Smooth muscle cell (in vitro differentiated cells): ENCODE measurements around the gene KCNT2. TPM values are rescaled to one million over a fixed set of nuclear protein-coding genes. Genes with fewer than 3 reads are reported as not detected.

ENCODE experiments used
- DNase-seq: peaks from one replicate; lab custom pipeline; 2025; ENCODE audit not compliant: unreplicated experiment; lab: John Stamatoyannopoulos, UW
- H2AFZ ChIP-seq: fragments of 200-600 bp; sonication (generic); 2 replicates; pipeline ENCODE4 v1.6.0; 2016; ENCODE audit warnings: antibody characterized with exemption, low read depth, mild to moderate bottlenecking
- H3F3A ChIP-seq: fragments of 200-600 bp; sonication (generic); 2 replicates; pipeline ENCODE4 v1.6.0; 2017; ENCODE audit warnings: antibody characterized with exemption, low read depth
- H3K27ac ChIP-seq: fragments of 200-600 bp; sonication (generic); 2 replicates; pipeline ENCODE4 v1.5.1; 2016; ENCODE audit warnings: low read depth, mild to moderate bottlenecking
- H3K27me3 ChIP-seq: fragments of 200-600 bp; sonication (generic); 2 replicates; pipeline ENCODE4 v1.6.1; 2016; ENCODE audit warnings: low read depth, mild to moderate bottlenecking
- H3K36me3 ChIP-seq: fragments of 200-600 bp; sonication (generic); 2 replicates; pipeline ENCODE4 v1.5.1; 2016; ENCODE audit warnings: low read depth
- H3K4me1 ChIP-seq: fragments of 200-600 bp; sonication (generic); 2 replicates; pipeline ENCODE4 v1.5.1; 2016; ENCODE audit warnings: low read depth
- H3K4me2 ChIP-seq: fragments of 200-600 bp; sonication (generic); 2 replicates; pipeline ENCODE4 v1.6.0; 2016; ENCODE audit warnings: mild to moderate bottlenecking
- H3K4me3 ChIP-seq: fragments of 200-600 bp; sonication (generic); 2 replicates; pipeline ENCODE4 v1.5.1; 2016; ENCODE audit warnings: mild to moderate bottlenecking
- H3K79me2 ChIP-seq: fragments of 200-600 bp; sonication (generic); 2 replicates; pipeline ENCODE4 v1.6.0; 2016; ENCODE audit warnings: low read depth, mild to moderate bottlenecking
- H3K9ac ChIP-seq: fragments of 200-600 bp; sonication (generic); 2 replicates; pipeline ENCODE4 v1.6.0; 2016; ENCODE audit warnings: low read depth
- H3K9me3 ChIP-seq: fragments of 200-600 bp; sonication (generic); replicated peaks from 2 replicates; pipeline ENCODE4 v1.5.1; 2016; ENCODE audit warnings: low read depth
- H4K20me1 ChIP-seq: fragments of 200-600 bp; sonication (generic); 2 replicates; pipeline ENCODE4 v1.6.0; 2016; ENCODE audit warnings: low read depth
- CTCF ChIP-seq: fragments of 200-600 bp; sonication (generic); IDR thresholded peaks from 2 replicates; pipeline ENCODE4 v1.5.1; 2017; ENCODE audit warnings: borderline replicate concordance, mild to moderate bottlenecking, antibody characterized with exemption; ENCODE audit not compliant: insufficient read depth, poor library complexity, severe bottlenecking
- WGBS: methylation state at CpG from one replicate; pipeline ENCODE4 v1.1.7; 2016; ENCODE audit warnings: low lambda C conversion rate; 5-methylcytosine and 5-hydroxymethylcytosine counted together
- polyA plus RNA-seq: library from polyadenylated mRNA; unstranded; fragments of >200 nt; fragmentation: Nextera tagmentation; extraction: Ambion mirVana; gene quantifications from 2 replicates; pipeline ENCODE4 v1.2.1, GENCODE V29; 2016
- total RNA-seq: library from RNA; depleted of rRNA; stranded (reverse); fragments of >200 nt; gene quantifications from 2 replicates; pipeline ENCODE4 v1.2.3, GENCODE V29; 2014

KCNT2 gene
- total and polyA plus RNA-seq, 2 experiments from 2014 or later, result 1.3 to 2.7 TPM

- H3K27me3 ChIP-seq, result no peaks in the 10 kb centered on the region
- no peak overlapping the region for H3K9ac ChIP-seq
- no peaks in the 10 kb centered on the region for H3F3A ChIP-seq
- no peak for TF ChIP-seq CTCF
- no peak overlapping the region for H3K4me2 ChIP-seq
- WGBS, result 88% methylated on average over 2 of the region's 2 CpGs
- DNase-seq, result no peak
- no peak overlapping the region for H2AFZ ChIP-seq
- H3K79me2 ChIP-seq, result no peaks in the 10 kb centered on the region
- H3K36me3 ChIP-seq, result no peaks in the 10 kb centered on the region
- H4K20me1 ChIP-seq, result no peaks in the 10 kb centered on the region
- H3K4me1 ChIP-seq, result no peaks in the 10 kb centered on the region
- H3K27ac ChIP-seq, result no peak overlapping the region
- H3K9me3 ChIP-seq, result no peaks in the 10 kb centered on the region
- H3K4me3 ChIP-seq, result no peak overlapping the region
These were observed 398.3 kb downstream of the KCNT2 start for GRCh38 chr1:196209983-196210382.

GRCh38 chr1:196209265-196209664, 399.0 kb downstream of the KCNT2 start:
- no peak overlapping the region for H3K9ac ChIP-seq
- H3K4me1 ChIP-seq, result no peaks in the 10 kb centered on the region
- DNase-seq, result no peak
- no peak for TF ChIP-seq CTCF
- H3K27ac ChIP-seq, result no peak overlapping the region
- no peaks in the 10 kb centered on the region for H3K27me3 ChIP-seq
- no peaks in the 10 kb centered on the region for H3K9me3 ChIP-seq
- H3F3A ChIP-seq, result no peaks in the 10 kb centered on the region
- H3K4me3 ChIP-seq, result no peak overlapping the region
- no peaks in the 10 kb centered on the region for H4K20me1 ChIP-seq
- no peaks in the 10 kb centered on the region for H3K79me2 ChIP-seq
- H3K36me3 ChIP-seq, result no peaks in the 10 kb centered on the region
- H3K4me2 ChIP-seq, result no peak overlapping the region
- no peak overlapping the region for H2AFZ ChIP-seq
- 89% methylated on average over 3 of the region's 3 CpGs for WGBS

DNA sequence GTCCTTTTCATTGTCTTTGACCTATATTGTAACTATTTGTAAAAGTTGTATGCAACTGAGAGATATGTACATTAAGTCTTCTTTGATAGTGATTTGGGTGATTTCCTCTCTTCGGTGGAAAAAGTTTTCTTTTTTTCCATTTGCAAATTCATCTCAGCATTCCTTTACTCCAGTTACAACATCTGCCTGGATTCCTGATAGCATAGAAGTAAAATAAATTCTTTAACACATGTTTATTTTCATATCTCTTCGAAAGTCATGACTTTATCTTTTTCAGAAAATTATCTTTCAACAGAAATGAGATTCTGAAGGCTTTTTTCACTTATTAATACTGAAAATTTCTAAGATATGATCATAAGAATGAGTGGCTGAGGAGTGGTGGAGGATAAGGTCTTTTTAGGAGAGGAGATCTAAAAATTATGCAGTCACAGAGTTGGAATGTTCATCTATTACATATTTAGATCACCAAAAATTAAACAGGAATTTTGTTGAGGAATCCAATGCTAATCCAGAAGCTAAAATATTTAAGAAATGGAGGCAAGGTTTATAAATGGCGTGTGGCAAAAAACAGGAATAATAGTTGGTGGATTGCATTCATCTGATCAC, 400.5 kb downstream of the KCNT2 start:
- H4K20me1 ChIP-seq, result no peaks in the 10 kb centered on the region
- H2AFZ ChIP-seq, result no peak overlapping the region
- no peak overlapping the region for H3K9ac ChIP-seq
- no peak overlapping the region for H3K4me2 ChIP-seq
- WGBS, result 79% methylated on average over 3 of the region's 3 CpGs
- no peaks in the 10 kb centered on the region for H3K79me2 ChIP-seq
- H3K4me1 ChIP-seq, result no peaks in the 10 kb centered on the region
- no peak for TF ChIP-seq CTCF
- no peaks in the 10 kb centered on the region for H3F3A ChIP-seq
- DNase-seq, result no peak
- H3K4me3 ChIP-seq, result no peak overlapping the region
- H3K27me3 ChIP-seq, result no peaks in the 10 kb centered on the region
- no peaks in the 10 kb centered on the region for H3K36me3 ChIP-seq
- H3K27ac ChIP-seq, result no peak overlapping the region
- H3K9me3 ChIP-seq, result no peaks in the 10 kb centered on the region

GRCh38 chr1:196205882-196206281, 402.4 kb downstream of the KCNT2 start:
- Histone ChIP-seq H3F3A (no peaks in the 10 kb centered on the region), H3K4me2 (no peak overlapping the region), H3K4me1 (no peaks in the 10 kb centered on the region), H4K20me1 (no peaks in the 10 kb centered on the region), H3K36me3 (no peaks in the 10 kb centered on the region), H3K4me3 (no peak overlapping the region), H3K27me3 (no peaks in the 10 kb centered on the region), H3K27ac (no peak overlapping the region), H3K79me2 (no peaks in the 10 kb centered on the region), H2AFZ (no peak overlapping the region), H3K9me3 (no peaks in the 10 kb centered on the region), H3K9ac (no peak overlapping the region)
- 88% methylated on average over 2 of the region's 2 CpGs for WGBS
- DNase-seq, result no peak
- no peak for TF ChIP-seq CTCF
